Ammon's horn (tissue), 1 donor: ENCODE measurements around the gene UBL5.
"Not testable (repeated sequence)": the region's sequence is repeated elsewhere in the genome, so short reads cannot be mapped to it uniquely, and the experiment has no call there.

Experiments used
- DNase-seq: peaks from one replicate; pipeline ENCODE4 v3.0.0-alpha.2; 2016; ENCODE audit warnings: low spot score

Gene UBL5

GRCh38 chr19:9811139-9811538 is 16.6 kb upstream of the UBL5 start:
- DNase-seq, result no peak

- DNase-seq, result no peak
Observed at GRCh38 chr19:9818175-9818733, 9.5 kb upstream of the UBL5 start.

DNA sequence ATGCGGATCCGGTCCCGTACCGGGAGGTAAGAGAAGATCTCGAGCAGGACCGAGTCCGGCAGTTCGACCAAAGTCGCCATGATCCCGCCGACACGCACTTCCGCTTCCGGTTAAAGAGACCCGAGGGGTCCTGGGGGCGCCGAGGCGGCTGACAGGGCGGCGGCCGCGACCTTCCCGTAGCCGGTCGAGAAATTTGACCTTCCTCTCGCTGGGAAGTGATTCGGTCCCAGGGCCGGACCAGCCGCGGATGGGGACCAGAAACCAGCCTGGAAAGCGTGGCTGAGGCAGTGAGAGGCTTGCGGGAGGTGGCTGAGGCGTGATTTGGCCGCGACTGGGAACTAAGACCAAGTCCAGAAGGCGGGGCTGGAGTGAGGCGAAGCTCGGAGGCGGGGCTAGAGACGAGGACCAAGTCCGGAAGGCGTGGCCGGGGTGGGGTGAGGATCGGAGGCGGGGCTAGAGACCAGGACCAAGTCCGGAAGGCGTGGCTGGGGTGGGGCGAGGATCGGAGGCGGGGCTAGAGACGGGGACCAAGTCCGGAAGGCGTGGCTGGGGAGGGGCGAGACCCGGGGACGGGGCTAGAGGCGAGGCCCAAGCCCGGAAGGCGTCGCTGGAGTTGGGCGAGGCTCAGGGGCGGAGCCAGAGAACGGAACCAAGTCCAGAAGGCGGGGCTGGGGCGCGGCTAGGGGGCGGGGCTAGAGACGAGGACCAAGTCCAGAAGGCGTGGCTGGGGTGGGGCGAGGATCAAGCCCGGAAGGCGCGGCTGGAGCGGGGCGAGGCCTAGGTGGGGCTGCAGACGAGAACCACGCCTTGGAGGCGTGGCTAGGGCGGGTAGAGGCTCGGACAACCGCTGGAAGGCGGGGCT is 8.8 kb upstream of the UBL5 start, which contains the start of gene FBXL12:
TSS of gene FBXL12 (minus strand) at position 346 of the 862 bp plus-strand sequence. CDS start at position 80, 266 bp downstream.
- peak; percentile 100 for DNase-seq

- DNase-seq, result no peak
Observed at GRCh38 chr19:9819596-9819909, 8.2 kb upstream of the UBL5 start.

DNA sequence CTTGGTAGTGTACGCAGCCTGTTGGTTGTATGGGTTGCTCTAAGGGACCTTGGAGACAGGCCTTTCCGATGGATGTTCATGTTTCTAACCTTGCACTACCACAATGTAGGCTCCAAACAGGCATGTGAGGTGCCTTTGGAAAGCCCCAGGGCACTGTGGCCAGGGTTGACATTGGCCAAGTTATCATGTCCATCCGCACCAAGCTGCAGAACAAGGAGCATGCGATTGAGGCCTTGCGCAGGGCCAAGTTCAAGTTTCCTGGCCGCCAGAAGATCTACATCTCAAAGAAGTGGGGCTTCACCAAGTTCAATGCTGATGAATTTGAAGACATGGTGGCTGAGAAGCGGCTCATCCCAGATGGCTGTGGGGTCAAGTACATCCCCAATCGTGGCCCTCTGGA is 7.7 kb upstream of the UBL5 start:
- not testable (repeated sequence) for DNase-seq

DNA sequence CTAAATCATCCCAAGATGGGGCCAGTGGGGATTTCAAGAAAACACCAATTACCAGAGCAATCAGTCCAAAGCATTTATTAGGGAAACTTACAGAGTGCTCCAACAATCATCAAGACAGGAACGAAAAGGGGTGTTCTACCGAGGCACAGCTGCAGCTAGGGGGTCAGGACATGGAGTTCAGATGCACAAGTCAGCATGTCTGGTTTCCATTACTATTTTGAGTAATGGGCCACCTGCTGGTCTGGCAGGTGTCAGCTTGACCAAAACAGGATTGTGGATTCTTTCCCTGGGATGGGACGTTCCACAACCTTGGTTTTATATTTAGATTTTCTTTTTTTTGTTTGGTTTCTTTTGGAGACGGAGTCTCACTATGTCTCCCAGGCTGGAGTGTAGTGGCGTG is 3.9 kb upstream of the UBL5 start:
- no peak for DNase-seq

DNA sequence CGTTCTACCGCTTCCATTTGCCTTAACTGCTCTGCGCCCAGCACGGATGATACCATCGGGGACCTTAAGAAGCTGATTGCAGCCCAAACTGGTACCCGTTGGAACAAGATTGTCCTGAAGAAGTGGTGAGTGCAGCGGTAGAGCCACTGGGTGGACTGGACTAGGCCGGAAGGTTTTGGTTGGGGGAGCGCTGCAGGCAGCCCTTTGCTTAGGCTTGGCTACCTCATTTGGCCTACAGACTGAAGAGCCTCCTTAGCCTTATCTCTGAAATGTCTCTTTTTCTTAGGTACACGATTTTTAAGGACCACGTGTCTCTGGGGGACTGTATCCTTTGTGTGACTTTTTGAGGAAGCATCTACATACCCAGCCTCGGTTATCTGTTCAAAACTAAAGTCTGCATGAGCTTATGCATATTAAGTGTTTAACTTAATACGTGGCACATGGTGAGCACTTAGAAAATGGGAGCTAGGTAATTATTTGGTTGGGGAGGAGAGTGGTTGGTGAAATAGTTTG is 889 bp downstream of the UBL5 start:
- DNase-seq, result no peak

DNA sequence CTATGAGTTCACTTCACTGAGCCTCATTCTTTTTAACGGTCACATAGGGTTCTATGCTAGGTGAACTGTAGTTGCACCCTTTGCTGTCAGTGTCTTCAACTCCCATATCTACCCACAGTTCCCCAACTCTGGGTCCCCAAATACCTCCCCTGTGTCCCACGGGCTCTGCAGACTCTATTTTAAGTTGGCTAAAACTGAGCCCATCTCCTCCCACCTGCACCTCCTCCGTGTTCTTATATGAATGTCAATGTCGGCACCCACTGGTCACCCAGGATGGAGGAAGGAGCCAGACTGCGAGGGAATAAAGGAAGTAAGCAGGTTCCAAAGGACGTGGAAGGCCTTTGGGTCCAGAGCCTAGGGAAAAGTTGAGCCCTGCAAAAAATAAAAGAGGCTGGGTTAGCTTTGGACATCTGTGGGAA is 6.6 kb downstream of the UBL5 start:
- DNase-seq, result no peak

- DNase-seq, result peak; percentile 99
Observed at GRCh38 chr19:9834726-9835506, 7.2 kb downstream of the UBL5 start, which contains the start of gene PIN1. Gene PIN1 (plus strand): TSS chr19:9835318. CDS start chr19:9835345, 27 bp downstream.

DNA sequence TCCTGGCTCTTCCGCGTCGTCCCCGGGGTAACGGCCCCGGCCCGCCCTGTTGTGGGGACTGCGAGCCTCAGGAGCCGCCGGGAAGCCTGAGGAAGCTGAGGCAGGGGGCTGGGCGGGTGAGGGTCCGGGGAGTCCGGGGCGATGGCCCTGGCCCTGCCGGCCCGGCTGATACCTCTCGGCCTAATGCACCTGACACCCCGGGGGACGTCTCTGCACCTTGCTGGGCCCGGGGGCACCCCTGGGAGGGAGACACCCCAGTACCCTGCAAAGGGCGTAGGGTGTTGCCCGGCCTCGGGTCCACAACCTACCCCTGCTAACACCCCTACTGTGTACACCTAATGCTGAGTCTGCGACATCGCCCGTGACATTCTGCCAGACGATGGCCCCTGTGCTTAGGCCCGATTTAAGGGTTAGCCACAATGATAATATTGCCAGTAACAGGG is 7.8 kb downstream of the UBL5 start:
- no peak for DNase-seq

DNA sequence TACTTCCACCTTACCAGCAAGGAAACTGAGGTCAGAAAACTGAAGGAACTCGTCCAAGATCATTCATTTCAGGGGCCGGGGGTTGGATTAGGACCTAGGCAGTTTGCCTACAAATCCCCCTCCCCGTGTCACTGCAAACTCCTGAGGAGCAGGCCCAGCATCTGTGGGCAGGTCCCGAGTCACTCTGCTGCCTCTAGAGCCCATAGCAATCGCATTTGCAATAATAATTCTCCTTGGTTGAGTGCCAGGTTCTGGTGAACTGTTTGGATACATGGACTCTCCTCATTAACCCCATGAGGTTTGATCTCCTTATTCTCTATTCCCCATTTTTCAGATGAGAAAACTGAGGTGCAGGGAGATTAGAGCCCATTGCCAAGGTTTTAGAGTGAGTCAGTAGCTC is 8.3 kb downstream of the UBL5 start:
- no peak for DNase-seq

DNA sequence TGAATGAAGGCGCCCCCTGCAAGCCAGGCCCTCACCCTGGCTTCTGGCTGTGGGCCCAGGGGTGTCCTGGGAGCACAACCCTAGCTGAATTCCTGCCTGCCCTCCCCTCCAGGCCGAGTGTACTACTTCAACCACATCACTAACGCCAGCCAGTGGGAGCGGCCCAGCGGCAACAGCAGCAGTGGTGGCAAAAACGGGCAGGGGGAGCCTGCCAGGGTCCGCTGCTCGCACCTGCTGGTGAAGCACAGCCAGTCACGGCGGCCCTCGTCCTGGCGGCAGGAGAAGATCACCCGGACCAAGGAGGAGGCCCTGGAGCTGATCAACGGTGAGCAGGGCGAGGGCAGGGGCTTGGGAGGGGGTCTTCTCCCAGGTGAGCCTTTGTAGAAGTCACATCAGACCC is 10.6 kb downstream of the UBL5 start:
- DNase-seq, result no peak

DNA sequence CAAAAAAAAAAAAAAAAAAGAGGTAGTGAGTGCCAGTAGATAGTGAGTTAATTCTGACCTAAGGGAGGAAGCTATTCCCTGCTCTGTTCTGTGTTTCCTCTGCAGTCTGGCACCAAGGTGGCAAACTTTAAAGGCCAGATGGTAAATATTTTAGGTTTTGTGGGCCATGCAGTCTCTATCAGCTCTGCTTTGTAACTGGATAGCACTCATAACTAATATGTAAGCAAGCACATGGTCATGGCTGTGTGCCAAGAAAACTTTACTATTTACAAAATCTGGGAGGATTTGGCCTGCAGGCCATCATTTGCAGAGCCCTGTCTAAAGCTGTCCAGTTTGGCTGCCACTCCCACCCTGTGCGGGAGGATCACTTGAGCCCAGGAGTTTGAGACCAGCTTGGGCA is 11.7 kb downstream of the UBL5 start:
- no peak for DNase-seq

- no peak for DNase-seq
Observed at GRCh38 chr19:9842834-9843625, 15.3 kb downstream of the UBL5 start.

GRCh38 chr19:9843626-9844273 is 16.0 kb downstream of the UBL5 start:
- DNase-seq, result not testable (repeated sequence)

DNA sequence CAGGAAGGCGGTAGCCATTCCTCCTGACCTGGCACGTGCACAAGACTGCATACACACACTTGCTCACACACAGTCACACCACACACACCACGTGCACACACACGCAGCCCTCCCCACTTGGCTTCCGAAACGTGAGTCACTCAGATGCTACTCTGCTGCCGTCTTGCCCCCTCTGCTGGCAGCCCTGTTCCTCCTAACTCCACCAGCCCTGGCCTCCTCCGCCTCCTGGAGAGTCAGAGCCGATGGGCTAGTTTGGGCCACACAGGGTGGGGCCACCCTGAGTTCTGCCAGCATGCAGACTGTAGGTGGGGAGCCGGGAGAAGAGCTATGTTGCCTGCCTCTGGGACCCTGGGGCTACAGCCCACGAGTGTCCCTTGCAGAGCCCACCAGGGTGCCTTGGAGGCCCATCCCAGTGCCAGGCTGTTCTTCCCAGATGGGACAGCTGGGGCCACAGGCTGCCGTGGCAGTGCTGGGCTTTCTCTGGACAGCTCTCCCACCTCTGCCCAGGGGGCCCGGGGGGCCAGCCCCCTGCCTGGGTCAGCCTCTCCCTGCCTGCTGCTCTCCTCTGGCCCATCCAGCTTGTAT is 19.5 kb downstream of the UBL5 start:
- DNase-seq, result peak; percentile 59

DNA sequence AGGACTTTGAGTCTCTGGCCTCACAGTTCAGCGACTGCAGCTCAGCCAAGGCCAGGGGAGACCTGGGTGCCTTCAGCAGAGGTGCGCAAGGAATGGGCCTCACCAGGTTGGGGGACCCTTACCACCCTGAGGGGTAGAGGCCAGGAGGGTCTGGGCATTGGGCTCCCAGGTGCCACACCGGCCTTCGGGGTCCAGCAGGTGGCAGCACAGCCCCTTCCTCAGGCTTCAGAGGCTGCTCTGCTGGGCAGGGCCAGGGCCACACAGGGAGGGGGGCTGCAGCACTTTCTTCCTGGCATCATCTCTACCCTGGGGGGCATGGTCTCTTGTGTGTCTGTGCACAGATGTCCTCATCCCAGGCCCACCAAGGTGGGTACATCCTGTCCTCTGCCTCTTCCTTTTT is 20.3 kb downstream of the UBL5 start:
- DNase-seq, result no peak

DNA sequence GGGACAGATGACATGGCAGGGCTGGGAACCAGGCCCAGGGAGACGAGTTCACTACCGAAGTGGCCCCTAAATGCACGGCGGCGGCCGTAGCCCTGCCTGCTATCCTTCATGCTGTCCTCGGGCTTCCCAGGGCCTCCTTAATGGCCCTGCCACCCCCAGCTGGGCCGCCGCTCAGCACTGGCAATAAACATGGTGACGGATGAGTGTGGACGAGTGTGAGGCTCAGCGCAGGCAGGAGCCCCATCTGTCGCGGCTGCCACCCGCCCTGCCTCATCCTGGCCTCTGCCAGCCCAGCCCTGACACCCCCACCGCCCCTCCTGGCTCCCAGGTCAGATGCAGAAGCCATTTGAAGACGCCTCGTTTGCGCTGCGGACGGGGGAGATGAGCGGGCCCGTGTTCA is 21.0 kb downstream of the UBL5 start:
- DNase-seq, result no peak

GRCh38 chr19:9849791-9850190 is 22.1 kb downstream of the UBL5 start:
- DNase-seq, result no peak

DNA sequence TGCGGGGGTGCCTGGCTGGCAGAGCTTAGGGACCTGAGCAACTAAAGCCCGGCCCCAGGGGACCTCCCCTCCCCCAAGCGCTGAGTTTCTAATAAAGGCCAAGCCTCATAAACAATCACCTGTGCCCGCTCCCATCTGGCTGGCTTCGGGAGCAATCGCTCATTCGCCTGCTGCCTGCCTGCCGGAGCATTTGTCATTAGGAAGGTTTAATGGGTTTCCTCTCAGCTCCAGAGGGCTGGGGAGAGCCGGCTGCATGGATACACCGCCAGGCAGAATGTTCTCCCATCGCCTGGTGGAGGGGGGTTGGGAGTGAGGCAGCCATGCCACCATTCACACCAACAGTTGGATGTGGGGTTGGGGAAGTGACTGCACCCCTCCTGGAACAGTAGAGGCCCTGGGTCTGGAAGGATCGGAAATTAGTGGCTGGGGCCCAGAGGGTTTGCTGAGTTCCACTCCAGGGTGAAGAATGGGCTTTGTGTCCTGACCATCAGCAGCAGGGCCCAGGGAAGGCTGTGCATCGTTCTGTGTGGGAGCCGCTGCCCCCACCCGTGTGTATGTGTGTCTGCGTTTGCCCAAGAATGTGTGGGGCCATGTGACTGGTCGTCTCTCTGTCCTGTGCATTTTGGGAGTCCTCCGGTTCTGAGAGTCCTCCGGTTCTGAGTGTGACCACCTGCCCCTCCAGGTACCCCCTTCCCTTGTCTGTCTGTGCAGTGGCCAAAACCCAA is 22.7 kb downstream of the UBL5 start:
- no peak for DNase-seq
